HCT116 (cell line): Measurements from ENCODE around the gene ANXA2. TPM values are rescaled to one million over a fixed set of nuclear protein-coding genes. Genes with fewer than 3 reads are reported as not detected.

ENCODE experiments used
- ATAC-seq: fragments of 200-7000 bp; cut with Tn5 transposase; 2 replicates; pipeline ENCODE4 v1.9.1; 2020; ENCODE audit warnings: mild to moderate bottlenecking, moderate library complexity
- BruUV-seq: library from RNA; stranded (reverse); fragments of 400-500 nt; replicated peaks from 2 replicates; lab custom pipeline; 2021; lab: Mats Ljungman, UMichigan
- CTCF ChIA-PET: fragments of 300-600 bp; sonication (Branson Sonifier 250); formaldehyde crosslinking; loops from one replicate; lab custom pipeline; 2021; ENCODE audit warnings: antibody characterized with exemption; lab: Charles Lee
- POLR2A ChIA-PET: fragments of 300-600, 350-600 bp; sonication (Branson Sonifier 250); formaldehyde crosslinking; loops from one replicate; lab custom pipeline; 2021; ENCODE audit warnings: antibody characterized with exemption; lab: Charles Lee
- RAD21 ChIA-PET, 2 experiments: fragments of 300-600 bp; sonication (Branson Sonifier 250); formaldehyde crosslinking; loops; one replicate each; lab custom pipeline; 2023; ENCODE audit warnings: low total read pairs in 2 of 2; ENCODE audit not compliant: uncharacterized antibody in 2 of 2, unreplicated experiment in 2 of 2, low non-redundant PET in 1 of 2; lab: Charles Lee
- DNase-seq: peaks from one replicate; pipeline ENCODE4 v3.0.0-alpha.2; 2010; ENCODE audit warnings: low read depth, low spot score
- H2AFZ ChIP-seq: fragments of 200-600 bp; shearing (Covaris generic), sonication (generic); 2 replicates; pipeline ENCODE4 v1.6.1; 2017; ENCODE audit warnings: low read depth, mixed run types, mixed read lengths, antibody characterized with exemption, low read length; ENCODE audit not compliant: poor library complexity, severe bottlenecking
- H3K27ac ChIP-seq: 2 replicates; pipeline ENCODE4 v1.5.1; 2012; ENCODE audit warnings: low read depth, low read length
- H3K27me3 ChIP-seq: fragments of 200-600 bp; sonication (generic); 2 replicates; pipeline ENCODE4 v1.6.1; 2016; ENCODE audit warnings: mixed run types, low read length, mixed read lengths; ENCODE audit not compliant: insufficient read depth
- H3K36me3 ChIP-seq, 2 experiments: fragments of 200-500 bp in 1 of 2; fragments of 200-600 bp in 1 of 2; sonication (Bioruptor generic) in 1 of 2; sonication (generic) in 1 of 2; 2 replicates each; pipeline versions ENCODE4 v1.5.1 to v1.6.1; 2014 to 2016; ENCODE audit warnings: low read length in 2 of 2, inconsistent platforms in 1 of 2, mixed read lengths in 1 of 2, mixed run types in 1 of 2; ENCODE audit not compliant: insufficient read depth in 2 of 2, control insufficient read depth in 1 of 2
- H3K4me1 ChIP-seq, 2 experiments: fragments of 200-600 bp in 1 of 2; sonication (generic) in 1 of 2; 2 replicates each; pipeline versions ENCODE4 v1.5.1 to v1.6.1; 2012 to 2017; ENCODE audit warnings: low read length in 2 of 2, inconsistent platforms in 1 of 2, mild to moderate bottlenecking in 1 of 2, mixed read lengths in 1 of 2, mixed run types in 1 of 2, moderate library complexity in 1 of 2; ENCODE audit not compliant: insufficient read depth in 2 of 2, control insufficient read depth in 1 of 2
- H3K4me2 ChIP-seq: fragments of 200-600 bp; sonication (generic); 2 replicates; pipeline ENCODE4 v1.6.1; 2017; ENCODE audit warnings: mixed run types, low read length, mixed read lengths
- H3K4me3 ChIP-seq, 2 experiments: fragments of 200-600 bp in 1 of 2; sonication (generic) in 1 of 2; replicated peaks in 1 of 2; 2 replicates each; pipeline ENCODE4 v1.5.1; 2011 to 2016; ENCODE audit warnings: low read length in 2 of 2, control low read depth in 1 of 2, low read depth in 1 of 2, mild to moderate bottlenecking in 1 of 2, mixed read lengths in 1 of 2, mixed run types in 1 of 2
- H3K79me2 ChIP-seq: fragments of 200-600 bp; sonication (generic); 2 replicates; pipeline ENCODE4 v1.6.1; 2017; ENCODE audit warnings: mild to moderate bottlenecking, mixed run types, low read length, moderate library complexity, mixed read lengths; ENCODE audit not compliant: insufficient read depth
- H3K9ac ChIP-seq: fragments of 200-600 bp; sonication (generic); 2 replicates; pipeline ENCODE4 v1.6.1; 2016; ENCODE audit warnings: low read length, mixed read lengths
- H3K9me2 ChIP-seq: fragments of 200-600 bp; sonication (generic), shearing (Covaris generic); 2 replicates; pipeline ENCODE4 v1.6.1; 2017; ENCODE audit warnings: mixed run types, mild to moderate bottlenecking, moderate library complexity; ENCODE audit not compliant: insufficient read depth
- H3K9me3 ChIP-seq, 2 experiments: fragments of 200-500 bp in 1 of 2; fragments of 200-600 bp in 1 of 2; sonication (Bioruptor generic) in 1 of 2; sonication (generic) in 1 of 2; 2 replicates each; pipeline ENCODE4 v1.6.1; 2014 to 2017; ENCODE audit warnings: low read length in 2 of 2, mixed read lengths in 2 of 2, inconsistent platforms in 1 of 2, low read depth in 1 of 2, mild to moderate bottlenecking in 1 of 2, mixed run types in 1 of 2, moderate library complexity in 1 of 2; ENCODE audit not compliant: control insufficient read depth in 1 of 2, insufficient read depth in 1 of 2
- H4K20me1 ChIP-seq: fragments of 200-600 bp; sonication (generic), shearing (Covaris generic); 2 replicates; pipeline ENCODE4 v1.6.1; 2017; ENCODE audit warnings: mixed run types, mild to moderate bottlenecking, moderate library complexity; ENCODE audit not compliant: insufficient read depth
- EZH2phosphoT487 ChIP-seq: fragments of 200-600 bp; IDR thresholded peaks from 2 replicates; pipeline ENCODE4 v1.6.1; 2018; ENCODE audit warnings: antibody characterized with exemption, borderline replicate concordance
- POLR2AphosphoS5 ChIP-seq: IDR thresholded peaks from 2 replicates; pipeline ENCODE4 v1.6.1; 2011; ENCODE audit warnings: mild to moderate bottlenecking, low read depth, low read length, moderate library complexity
- SRF ChIP-seq: IDR thresholded peaks from 2 replicates; pipeline ENCODE4 v1.6.1; 2012; ENCODE audit warnings: low read depth
- TCF7L2 ChIP-seq: IDR thresholded peaks from 2 replicates; pipeline ENCODE4 v1.7.0; 2011; ENCODE audit warnings: borderline replicate concordance, inconsistent platforms; ENCODE audit not compliant: insufficient read depth, insufficient read length; ENCODE audit errors: extremely low read depth
- YY1 ChIP-seq: IDR thresholded peaks from 2 replicates; pipeline ENCODE4 v1.6.1; 2011; ENCODE audit warnings: low read length, low read depth, moderate library complexity, mild to moderate bottlenecking; ENCODE audit not compliant: insufficient replicate concordance; ENCODE audit errors: extremely low read depth
- ZBTB33 ChIP-seq: IDR thresholded peaks from 2 replicates; pipeline ENCODE4 v1.6.1; 2011; ENCODE audit warnings: mild to moderate bottlenecking, low read length, moderate library complexity; ENCODE audit not compliant: insufficient replicate concordance; ENCODE audit errors: extremely low read depth
- intact Hi-C: fragments of 100-400 bp; cut with micrococcal nuclease; formaldehyde crosslinking; loops from 2 replicates; pipeline ENCODE4 v1.10.0; 2022
- total RNA-seq: library from RNA; stranded (reverse); gene quantifications from one replicate; pipeline ENCODE4 v1.2.1, GENCODE V29; 2021; ENCODE audit not compliant: unreplicated experiment

Gene ANXA2
- total RNA-seq, 1 experiment from 2014 or later = 1,298 TPM

- Histone ChIP-seq H3K79me2 (peaks cover 88% of the 10 kb centered on the region), H3K27me3 (no peaks in the 10 kb centered on the region), H3K36me3 (peaks cover 2 to 60% of the 10 kb centered on the region in 2 experiments), H4K20me1 (peaks cover 22% of the 10 kb centered on the region; the same call in 1 of the 2 replicates), H2AFZ (no peak overlapping the region), H3K4me2 (peak overlapping the region; percentile 92), H3K4me1 (peaks cover 72 to 86% of the 10 kb centered on the region in 2 experiments), H3K9me2 (no peaks in the 10 kb centered on the region), H3K9ac (peak overlapping the region; percentile 97), H3K27ac (peak overlapping the region; percentile 96), H3K9me3 (no peaks in the 10 kb centered on the region), H3K4me3 (peak overlapping the region; percentile 8 to 61; a peak in 3 of 4 replicates)
- intact Hi-C loops = loop anchor here (1.0 kb wide), 1 partner anchor 19 kb away; no protein-coding TSS in a partner anchor
- ChIA-PET CTCF (interaction anchor here (0.9 to 1.5 kb wide), 3 partner anchors 66 to 128 kb away, joined by 3 read pairs; no protein-coding TSS in a partner anchor), POLR2A (interaction anchor here (0.7 to 5.7 kb wide), 7 partner anchors 10 to 19 kb away, joined by 3 to 70 read pairs (median 4); no protein-coding TSS in a partner anchor), RAD21 (no interaction called here)
- peak; percentile 82 for TF ChIP-seq POLR2AphosphoS5
- TF ChIP-seq ZBTB33 = peak; percentile 78
- peak; percentile 86 for TF ChIP-seq TCF7L2
- TF ChIP-seq YY1 = peak; percentile 65
- TF ChIP-seq EZH2phosphoT487 = no peak
- no peak for TF ChIP-seq SRF
- BruUV-seq = TSS peak; percentile 71
- ATAC-seq (peak; percentile 68), DNase-seq (peak; percentile 98)
Measured at GRCh38 chr15:60392986-60393790, 4.6 kb downstream of the ANXA2 start.
